K562 (cell line): ENCODE data around the gene TLR1. TPM values are rescaled to one million over a fixed set of nuclear protein-coding genes. Genes with fewer than 3 reads are reported as not detected.

Source experiments
- ATAC-seq: fragments of 200-7000 bp; cut with Tn5 transposase; 3 replicates; pipeline ENCODE4 v1.9.1; 2020; ENCODE audit warnings: moderate library complexity
- BruUV-seq: library from RNA; stranded (reverse); fragments of 400-500 nt; replicated peaks from 2 replicates; lab custom pipeline; 2021; lab: Mats Ljungman, UMichigan
- CTCF ChIA-PET: fragments of 300-600 bp; formaldehyde crosslinking; extraction: SDS; loops from one replicate; lab custom pipeline; 2021; ENCODE audit warnings: low intra/inter-chr PET ratio; lab: Yijun Ruan, JAX
- POLR2A ChIA-PET: fragments of 300-600, 350-650 bp; sonication (Branson Sonifier 250); formaldehyde crosslinking; extraction: SDS; loops from one replicate; lab custom pipeline; 2021; ENCODE audit warnings: antibody characterized with exemption, inconsistent platforms; lab: Yijun Ruan, JAX
- DNase-seq, 4 experiments: peaks; one replicate each; pipeline versions ENCODE4 v3.0.0 to v3.0.0-alpha.2; 2011 to 2018; ENCODE audit warnings: low spot score in 3 of 4, mixed read lengths in 3 of 4; ENCODE audit errors: extremely low read depth in 1 of 4
- FAIRE-seq: peaks from 2 replicates; lab custom pipeline; 2011; peaks lifted over from hg19 to GRCh38; lab: Jason Lieb, UNC
- H2AFZ ChIP-seq: 2 replicates; pipeline ENCODE4 v1.6.0; 2011; ENCODE audit warnings: low read depth, low read length, control low read depth, inconsistent platforms
- H3K27ac ChIP-seq: fragments of 200-600 bp; 3 replicates; pipeline ENCODE4 v1.8.0; 2011; ENCODE audit warnings: low read depth, mild to moderate bottlenecking, control low read depth, inconsistent platforms, low read length, moderate library complexity, mixed read lengths; ENCODE audit errors: extremely low read depth
- H3K27me3 ChIP-seq, 2 experiments: fragments of 300-600 bp in 1 of 2; 2 replicates in 1 of 2; 3 replicates in 1 of 2; pipeline versions ENCODE4 v1.6.0 to v1.8.0; 2011; ENCODE audit warnings: inconsistent platforms in 2 of 2, low read length in 2 of 2, mild to moderate bottlenecking in 1 of 2, mixed read lengths in 1 of 2, moderate library complexity in 1 of 2; ENCODE audit not compliant: control insufficient read depth in 2 of 2, insufficient read depth in 2 of 2
- H3K36me3 ChIP-seq: fragments of 300-600 bp; 3 replicates; pipeline ENCODE4 v1.8.0; 2011; ENCODE audit warnings: mild to moderate bottlenecking, low read length, inconsistent platforms; ENCODE audit not compliant: control insufficient read depth, insufficient read depth
- H3K4me1 ChIP-seq, 2 experiments: fragments of 200-600 bp in 1 of 2; replicated peaks in 1 of 2; 2 replicates in 1 of 2; 3 replicates in 1 of 2; pipeline versions ENCODE4 v1.5.1 to v1.8.0; 2011; ENCODE audit warnings: inconsistent platforms in 2 of 2, low read length in 2 of 2, mild to moderate bottlenecking in 1 of 2, mixed read lengths in 1 of 2, moderate library complexity in 1 of 2; ENCODE audit not compliant: control insufficient read depth in 2 of 2, insufficient read depth in 2 of 2
- H3K4me2 ChIP-seq: 2 replicates; pipeline ENCODE4 v1.6.1; 2011; ENCODE audit warnings: low read length, control low read depth, inconsistent platforms, mixed read lengths; ENCODE audit not compliant: insufficient read depth
- H3K4me3 ChIP-seq: fragments of 200-600 bp; sonication (generic), shearing (Covaris generic); 2 replicates; pipeline ENCODE4 v1.5.1; 2016; ENCODE audit warnings: control low read depth, inconsistent platforms
- H3K79me2 ChIP-seq: fragments of 200-600 bp; 3 replicates; pipeline ENCODE4 v1.8.0; 2011; ENCODE audit warnings: low read length, inconsistent platforms; ENCODE audit not compliant: control insufficient read depth, insufficient read depth
- H3K9ac ChIP-seq, 2 experiments: 2 replicates each; pipeline versions ENCODE4 v1.6.0 to v1.6.1; 2011; ENCODE audit warnings: low read depth in 2 of 2, low read length in 2 of 2, control low read depth in 1 of 2, inconsistent platforms in 1 of 2, mild to moderate bottlenecking in 1 of 2, mixed read lengths in 1 of 2; ENCODE audit not compliant: insufficient read depth in 1 of 2
- H3K9me1 ChIP-seq: one replicate; pipeline ENCODE4 v1.6.0; 2011; ENCODE audit warnings: inconsistent platforms, mild to moderate bottlenecking, low read length, moderate library complexity; ENCODE audit not compliant: control insufficient read depth, insufficient read depth
- H3K9me3 ChIP-seq: replicated peaks from 2 replicates; pipeline ENCODE4 v1.5.1; 2011; ENCODE audit warnings: low read depth, low read length, inconsistent platforms; ENCODE audit not compliant: control insufficient read depth, insufficient read depth
- H4K20me1 ChIP-seq: replicated peaks from 2 replicates; pipeline ENCODE4 v1.6.1; 2011; ENCODE audit warnings: low read length, inconsistent platforms, mixed read lengths; ENCODE audit not compliant: control insufficient read depth, insufficient read depth
- CBFB ChIP-seq: sonication (generic); formaldehyde crosslinking; IDR thresholded peaks from 2 replicates; pipeline ENCODE4 v1.4.0; 2020; ENCODE audit warnings: mild to moderate bottlenecking, missing genetic modification reagents
- CSDE1 ChIP-seq, 2 experiments: fragments of 450-650 bp; IDR thresholded peaks; 2 replicates each; pipeline ENCODE4 v1.6.1; 2016; ENCODE audit warnings: mild to moderate bottlenecking in 1 of 2
- FOXK2 ChIP-seq, 2 experiments: fragments of 450-650 bp; IDR thresholded peaks in 1 of 2; conservative IDR thresholded peaks in 1 of 2; 2 replicates each; pipeline ENCODE4 v1.6.1; 2016; ENCODE audit warnings: low read depth in 2 of 2, mild to moderate bottlenecking in 1 of 2
- GATA2 ChIP-seq: sonication (generic); formaldehyde crosslinking; IDR thresholded peaks from 2 replicates; pipeline ENCODE4 v1.4.0; 2020; ENCODE audit warnings: mild to moderate bottlenecking, missing genetic modification reagents
- HIVEP1 ChIP-seq: fragments of 250-450 bp; sonication (Bioruptor Pico); IDR thresholded peaks from 2 replicates; pipeline ENCODE4 v1.4.0; 2020; ENCODE audit warnings: mild to moderate bottlenecking
- WHSC1 ChIP-seq: IDR thresholded peaks from one replicate; pipeline ENCODE4 v1.6.1; 2012; ENCODE audit warnings: low read length, control low read depth, inconsistent platforms
- XRCC5 ChIP-seq: fragments of 200-400 bp; formaldehyde crosslinking; IDR thresholded peaks from 2 replicates; pipeline ENCODE4 v1.6.1; 2017; ENCODE audit warnings: low read depth, mild to moderate bottlenecking, low read length
- ZFPM2 ChIP-seq: fragments of 250-450 bp; sonication (Bioruptor Pico); IDR thresholded peaks from 2 replicates; pipeline ENCODE4 v1.5.1; 2022; ENCODE audit warnings: mild to moderate bottlenecking
- ZNF764 ChIP-seq: fragments of 250-450 bp; sonication (Bioruptor Pico); IDR thresholded peaks from 2 replicates; pipeline ENCODE4 v1.4.0; 2020; ENCODE audit warnings: low read depth, mild to moderate bottlenecking, moderate library complexity
- WGBS: fragments of 100-300 bp; shearing (Covaris generic); methylation state at CpG from one replicate; pipeline ENCODE4 v1.1.6; 2016; ENCODE audit warnings: low coverage, mixed read lengths; ENCODE audit not compliant: insufficient coverage; ENCODE audit errors: missing lambda C conversion rate; 5-methylcytosine and 5-hydroxymethylcytosine counted together
- in situ Hi-C: fragments of 300-500 bp; cut with MboI; formaldehyde crosslinking; loops from 4 replicates; pipeline ENCODE4 v1.15.0; 2018; ENCODE audit warnings: inconsistent platforms, mixed read lengths
- intact Hi-C: fragments of 100-400 bp; cut with micrococcal nuclease; formaldehyde crosslinking; loops from 2 replicates; pipeline ENCODE4 v1.14.2; 2022
- polyA plus RNA-seq, 8 experiments: library from polyadenylated mRNA; depleted of rRNA in 4 of 8; stranded (reverse) in 5 of 8; unstranded in 3 of 8; fragments of >200 nt; fragmentation: Nextera tagmentation in 2 of 8; fragmentation: Illumina TruSeq in 1 of 8; extraction: Ambion mirVana in 2 of 8; extraction: Trizol in 1 of 8; gene quantifications; 2 replicates each; pipeline versions ENCODE4 v1.2.1 to v1.2.3, GENCODE V29; 2011 to 2014; ENCODE audit warnings: inconsistent platforms in 1 of 8, missing spikeins in 1 of 8
- total RNA-seq, 7 experiments: library from RNA; depleted of rRNA in 6 of 7; stranded (reverse); fragments of >200 nt in 6 of 7; fragmentation: Illumina TruSeq in 2 of 7; extraction: Trizol in 2 of 7; gene quantifications; 2 replicates each; pipeline versions ENCODE4 v1.2.1 to v1.2.3, GENCODE V29; 2011 to 2021; ENCODE audit warnings: low replicate concordance in 1 of 7
- TF ChIP-seq, protein P1 (sequence below): fragments of 250-450 bp; sonication (Bioruptor Pico); IDR thresholded peaks from 2 replicates; pipeline ENCODE4 v1.8.0; 2022; ENCODE audit warnings: inconsistent platforms
- TF ChIP-seq, protein P2 (sequence below): fragments of 450-650 bp; IDR thresholded peaks from 2 replicates; pipeline ENCODE4 v1.6.1; 2016; ENCODE audit warnings: mild to moderate bottlenecking

Gene TLR1
- total and polyA plus RNA-seq, 9 of the 15 experiments (the other 6 are each of a cell fraction or from before 2014, with no cell fraction given), result 0.11 to 0.49 (median 0.29) TPM

DNA sequence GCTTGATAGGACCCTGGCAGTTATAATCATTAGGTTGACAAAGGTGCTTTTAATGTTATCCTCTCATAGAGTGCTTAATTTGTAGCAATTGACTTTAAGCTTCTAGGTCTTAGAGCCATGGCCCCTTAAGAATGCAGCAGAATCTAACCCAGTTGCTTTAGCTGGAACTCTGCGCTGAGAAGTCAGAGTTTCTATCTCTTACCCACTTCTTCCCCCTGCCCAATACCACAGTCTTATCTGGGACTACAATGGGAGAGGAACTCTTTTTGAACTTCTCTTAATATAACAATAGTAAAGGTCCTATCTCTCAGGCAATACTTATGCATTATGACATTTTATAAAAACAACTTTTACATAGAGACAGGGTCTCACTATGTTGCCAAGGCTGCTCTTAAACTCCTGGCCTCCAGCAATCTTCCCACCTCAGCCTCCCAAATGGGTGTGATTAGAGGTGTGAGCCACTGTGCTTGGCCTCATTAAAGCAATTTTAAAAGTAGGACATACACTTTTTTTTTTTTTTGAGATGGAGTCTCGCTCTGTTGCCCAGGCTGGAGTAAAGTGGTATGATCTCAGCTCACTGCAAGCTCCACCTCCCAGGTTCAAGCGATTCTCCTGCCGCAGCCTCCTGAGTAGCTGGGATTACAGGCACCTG lies 23.6 kb downstream of the TLR1 start:
- no peaks in the 10 kb centered on the region for H3K9me1 ChIP-seq
- in situ Hi-C loops (no loop called here), intact Hi-C loops (loop anchor here (5.0 kb wide), 1 partner anchor 76 kb away; the partner anchor contains the start of gene TLR6)
- CTCF ChIA-PET, result no interaction called here
- H3K9me3 ChIP-seq, result no peaks in the 10 kb centered on the region
- no peak overlapping the region for H3K4me2 ChIP-seq
- 21% methylated on average over 4 of the region's 4 CpGs for WGBS
- FAIRE-seq (no peak), DNase-seq (no peak), ATAC-seq (no peak)
- peaks cover 0 to 9% of the 10 kb centered on the region in 2 experiments; a peak in 3 of 5 replicates for H3K27me3 ChIP-seq
- POLR2A ChIA-PET, result no interaction called here
- no TSS peak for BruUV-seq
- H3K36me3 ChIP-seq, result no peaks in the 10 kb centered on the region
- no peak overlapping the region for H3K4me3 ChIP-seq
- H3K4me1 ChIP-seq, result no peaks in the 10 kb centered on the region
- H3K27ac ChIP-seq, result no peak overlapping the region
- H3K79me2 ChIP-seq, result no peaks in the 10 kb centered on the region
- TF ChIP-seq XRCC5 (no peak), GATA2 (no peak)
- H2AFZ ChIP-seq, result no peak overlapping the region
- H3K9ac ChIP-seq, result no peak overlapping the region
- no peaks in the 10 kb centered on the region for H4K20me1 ChIP-seq

DNA sequence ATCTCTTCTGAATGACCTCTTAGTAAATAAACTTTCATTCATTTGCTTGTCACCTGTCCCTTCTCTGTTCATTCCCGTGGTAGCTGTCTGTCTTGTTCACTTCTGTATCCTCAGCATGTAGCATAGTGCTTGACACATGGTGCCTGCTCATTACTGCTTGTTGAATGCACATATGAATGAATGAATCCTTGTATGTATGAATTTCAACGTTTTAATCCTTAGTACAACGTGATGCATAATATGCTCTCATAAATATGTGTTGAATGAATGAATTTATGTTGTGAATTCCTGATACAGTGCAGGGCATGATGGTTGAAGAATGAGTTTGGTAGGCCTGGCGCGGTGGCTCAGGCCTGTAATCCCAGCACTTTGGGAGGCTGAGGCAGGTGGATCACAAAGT lies 24.8 kb downstream of the TLR1 start:
- ATAC-seq (no peak), DNase-seq (no peak), FAIRE-seq (no peak)
- Histone ChIP-seq H4K20me1 (no peaks in the 10 kb centered on the region), H3K79me2 (no peaks in the 10 kb centered on the region), H3K27me3 (peaks cover 0 to 9% of the 10 kb centered on the region in 2 experiments; a peak in 3 of 5 replicates), H3K4me2 (no peak overlapping the region), H3K27ac (no peak overlapping the region), H3K36me3 (no peaks in the 10 kb centered on the region), H3K4me1 (no peaks in the 10 kb centered on the region), H3K9me3 (no peaks in the 10 kb centered on the region), H3K9me1 (no peaks in the 10 kb centered on the region), H3K9ac (no peak overlapping the region), H3K4me3 (no peak overlapping the region), H2AFZ (no peak overlapping the region)
- intact Hi-C loops, result loop anchor here (5.0 kb wide), 1 partner anchor 78 kb away; the partner anchor contains the start of gene TLR6
- WGBS, result 30% methylated on average over 5 of the region's 5 CpGs
- in situ Hi-C loops, result no loop called here
- ChIA-PET CTCF (no interaction called here), POLR2A (no interaction called here)
- BruUV-seq, result no TSS peak
- no peak for TF ChIP-seq HIVEP1 (CRISPR knock-in tag)
- no peak for TF ChIP-seq FOXK2 (conservative IDR thresholded peaks at IDR 0.05 in 1 of 2, IDR thresholded peaks at IDR 0.05 in 1 of 2; ENCODE audit: low read depth in 2 of 2)
- TF ChIP-seq, protein P1, sequence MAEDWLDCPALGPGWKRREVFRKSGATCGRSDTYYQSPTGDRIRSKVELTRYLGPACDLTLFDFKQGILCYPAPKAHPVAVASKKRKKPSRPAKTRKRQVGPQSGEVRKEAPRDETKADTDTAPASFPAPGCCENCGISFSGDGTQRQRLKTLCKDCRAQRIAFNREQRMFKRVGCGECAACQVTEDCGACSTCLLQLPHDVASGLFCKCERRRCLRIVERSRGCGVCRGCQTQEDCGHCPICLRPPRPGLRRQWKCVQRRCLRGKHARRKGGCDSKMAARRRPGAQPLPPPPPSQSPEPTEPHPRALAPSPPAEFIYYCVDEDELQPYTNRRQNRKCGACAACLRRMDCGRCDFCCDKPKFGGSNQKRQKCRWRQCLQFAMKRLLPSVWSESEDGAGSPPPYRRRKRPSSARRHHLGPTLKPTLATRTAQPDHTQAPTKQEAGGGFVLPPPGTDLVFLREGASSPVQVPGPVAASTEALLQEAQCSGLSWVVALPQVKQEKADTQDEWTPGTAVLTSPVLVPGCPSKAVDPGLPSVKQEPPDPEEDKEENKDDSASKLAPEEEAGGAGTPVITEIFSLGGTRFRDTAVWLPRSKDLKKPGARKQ, result no peak
- TF ChIP-seq CSDE1 (IDR thresholded peaks at IDR 0.05), result no peak
- no peak for TF ChIP-seq ZNF764
- TF ChIP-seq CBFB, result no peak
- TF ChIP-seq WHSC1, result no peak
- TF ChIP-seq, protein P2, sequence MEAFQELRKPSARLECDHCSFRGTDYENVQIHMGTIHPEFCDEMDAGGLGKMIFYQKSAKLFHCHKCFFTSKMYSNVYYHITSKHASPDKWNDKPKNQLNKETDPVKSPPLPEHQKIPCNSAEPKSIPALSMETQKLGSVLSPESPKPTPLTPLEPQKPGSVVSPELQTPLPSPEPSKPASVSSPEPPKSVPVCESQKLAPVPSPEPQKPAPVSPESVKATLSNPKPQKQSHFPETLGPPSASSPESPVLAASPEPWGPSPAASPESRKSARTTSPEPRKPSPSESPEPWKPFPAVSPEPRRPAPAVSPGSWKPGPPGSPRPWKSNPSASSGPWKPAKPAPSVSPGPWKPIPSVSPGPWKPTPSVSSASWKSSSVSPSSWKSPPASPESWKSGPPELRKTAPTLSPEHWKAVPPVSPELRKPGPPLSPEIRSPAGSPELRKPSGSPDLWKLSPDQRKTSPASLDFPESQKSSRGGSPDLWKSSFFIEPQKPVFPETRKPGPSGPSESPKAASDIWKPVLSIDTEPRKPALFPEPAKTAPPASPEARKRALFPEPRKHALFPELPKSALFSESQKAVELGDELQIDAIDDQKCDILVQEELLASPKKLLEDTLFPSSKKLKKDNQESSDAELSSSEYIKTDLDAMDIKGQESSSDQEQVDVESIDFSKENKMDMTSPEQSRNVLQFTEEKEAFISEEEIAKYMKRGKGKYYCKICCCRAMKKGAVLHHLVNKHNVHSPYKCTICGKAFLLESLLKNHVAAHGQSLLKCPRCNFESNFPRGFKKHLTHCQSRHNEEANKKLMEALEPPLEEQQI, result no peak
- no peak for TF ChIP-seq ZFPM2
